IMR-90 (cell line): ENCODE measurements around the gene MPPED1. TPM values are rescaled to one million over a fixed set of nuclear protein-coding genes. Genes with fewer than 3 reads are reported as not detected.

Experiments
- ATAC-seq: fragments of 200-7000 bp; cut with Tn5 transposase; 2 replicates; pipeline ENCODE4 v1.9.1; 2020; ENCODE audit warnings: low read depth, mild to moderate bottlenecking, moderate library complexity
- BruUV-seq: library from RNA; stranded (reverse); fragments of 400-500 nt; replicated peaks from 2 replicates; lab custom pipeline; 2021; lab: Mats Ljungman, UMichigan
- CTCF ChIA-PET: fragments of 300-600 bp; formaldehyde crosslinking; extraction: SDS; loops from one replicate; lab custom pipeline; 2021; ENCODE audit warnings: antibody characterized with exemption; lab: Yijun Ruan, JAX
- POLR2A ChIA-PET: fragments of 300-600 bp; sonication (Branson Sonifier 250); formaldehyde crosslinking; loops from one replicate; lab custom pipeline; 2022; ENCODE audit warnings: antibody characterized with exemption; ENCODE audit not compliant: unreplicated experiment; lab: Charles Lee
- DNase-seq: peaks from one replicate; pipeline ENCODE4 v3.0.0; 2013
- H2AFZ ChIP-seq: replicated peaks from 2 replicates; pipeline ENCODE3; 2013; ENCODE audit warnings: low read length, mild to moderate bottlenecking; ENCODE audit not compliant: poor library complexity
- H2AK5ac ChIP-seq: 2 replicates; pipeline ENCODE4 v1.6.1; 2013; ENCODE audit warnings: low read depth, low read length, inconsistent platforms
- H2AK9ac ChIP-seq: replicated peaks from 2 replicates; pipeline ENCODE3; 2013; ENCODE audit warnings: mild to moderate bottlenecking, low read depth, low read length, moderate library complexity; ENCODE audit not compliant: poor library complexity
- H2BK120ac ChIP-seq: 2 replicates; pipeline ENCODE4 v1.6.1; 2013; ENCODE audit warnings: low read depth, low read length, inconsistent platforms
- H2BK15ac ChIP-seq: 3 replicates; pipeline ENCODE4 v1.6.1; 2013; ENCODE audit warnings: low read depth, low read length, inconsistent platforms
- H2BK20ac ChIP-seq: 2 replicates; pipeline ENCODE4 v1.6.1; 2013; ENCODE audit warnings: low read depth, mild to moderate bottlenecking, inconsistent platforms, low read length, moderate library complexity
- H2BK5ac ChIP-seq: 2 replicates; pipeline ENCODE4 v1.6.1; 2013; ENCODE audit warnings: mild to moderate bottlenecking, low read depth, low read length, inconsistent platforms; ENCODE audit not compliant: poor library complexity, severe bottlenecking
- H3K14ac ChIP-seq: replicated peaks from 2 replicates; pipeline ENCODE4 v1.6.1; 2013; ENCODE audit warnings: low read depth, low read length, inconsistent platforms
- H3K18ac ChIP-seq: 2 replicates; pipeline ENCODE4 v1.6.1; 2013; ENCODE audit warnings: low read depth, low read length, control low read depth
- H3K23ac ChIP-seq: 2 replicates; pipeline ENCODE4 v1.6.1; 2013; ENCODE audit warnings: low read depth, low read length, inconsistent platforms
- H3K27ac ChIP-seq: 2 replicates; pipeline ENCODE4 v1.5.1; 2013; ENCODE audit warnings: mild to moderate bottlenecking, control low read depth, low read length; ENCODE audit not compliant: insufficient read depth
- H3K27me3 ChIP-seq: 2 replicates; pipeline ENCODE4 v1.6.1; 2013; ENCODE audit warnings: low read length; ENCODE audit not compliant: control insufficient read depth, insufficient read depth
- H3K36me3 ChIP-seq: 2 replicates; pipeline ENCODE4 v1.6.1; 2013; ENCODE audit warnings: low read length, mixed read lengths; ENCODE audit not compliant: control insufficient read depth, insufficient read depth
- H3K4ac ChIP-seq: 2 replicates; pipeline ENCODE4 v1.6.1; 2013; ENCODE audit warnings: low read depth, low read length, inconsistent platforms
- H3K4me1 ChIP-seq: 2 replicates; pipeline ENCODE4 v1.6.1; 2013; ENCODE audit warnings: low read length, mixed read lengths; ENCODE audit not compliant: control insufficient read depth, insufficient read depth
- H3K4me2 ChIP-seq: 2 replicates; pipeline ENCODE4 v1.6.1; 2013; ENCODE audit warnings: low read depth, mild to moderate bottlenecking, control low read depth, low read length, moderate library complexity
- H3K4me3 ChIP-seq: 2 replicates; pipeline ENCODE4 v1.5.1; 2013; ENCODE audit warnings: low read depth, mild to moderate bottlenecking, control low read depth, low read length, moderate library complexity; ENCODE audit not compliant: insufficient read depth
- H3K56ac ChIP-seq: 2 replicates; pipeline ENCODE4 v1.6.1; 2013; ENCODE audit warnings: low read length, inconsistent platforms; ENCODE audit not compliant: insufficient read depth; ENCODE audit errors: extremely low read depth
- H3K79me1 ChIP-seq, 2 experiments: 2 replicates each; pipeline ENCODE4 v1.6.1; 2013; ENCODE audit warnings: low read length in 2 of 2, inconsistent platforms in 1 of 2, low read depth in 1 of 2
- H3K9ac ChIP-seq: 2 replicates; pipeline ENCODE4 v1.6.1; 2013; ENCODE audit warnings: low read depth, low read length, control low read depth
- H3K9me1 ChIP-seq: 2 replicates; pipeline ENCODE4 v1.6.1; 2013; ENCODE audit warnings: low read length, inconsistent platforms; ENCODE audit not compliant: insufficient read depth
- H3K9me3 ChIP-seq: 2 replicates; pipeline ENCODE4 v1.6.1; 2013; ENCODE audit warnings: low read length; ENCODE audit not compliant: control insufficient read depth, insufficient read depth
- H4K20me1 ChIP-seq: 2 replicates; pipeline ENCODE4 v1.6.1; 2013; ENCODE audit warnings: low read length, inconsistent platforms; ENCODE audit not compliant: insufficient read depth
- H4K5ac ChIP-seq: 2 replicates; pipeline ENCODE4 v1.6.1; 2013; ENCODE audit warnings: mild to moderate bottlenecking, low read depth, low read length, control low read depth
- H4K8ac ChIP-seq, 2 experiments: 2 replicates each; pipeline ENCODE4 v1.6.1; 2013; ENCODE audit warnings: low read depth in 2 of 2, low read length in 2 of 2, control low read depth in 1 of 2, inconsistent platforms in 1 of 2
- H4K91ac ChIP-seq: 2 replicates; pipeline ENCODE4 v1.6.1; 2013; ENCODE audit warnings: low read depth, low read length, inconsistent platforms; ENCODE audit not compliant: insufficient read depth
- BHLHE40 ChIP-seq: fragments of 150-350 bp; IDR thresholded peaks from 2 replicates; pipeline ENCODE4 v1.6.1; 2016; ENCODE audit warnings: mild to moderate bottlenecking, low read depth, low read length
- CEBPB ChIP-seq: IDR thresholded peaks from 2 replicates; pipeline ENCODE4 v1.6.1; 2012; ENCODE audit warnings: low read depth, low read length, improper control_type of control experiment
- CHD1 ChIP-seq: IDR thresholded peaks from 2 replicates; pipeline ENCODE4 v1.6.1; 2012; ENCODE audit warnings: low read depth, low read length, improper control_type of control experiment
- FOS ChIP-seq: fragments of 150-350 bp; IDR thresholded peaks from 2 replicates; pipeline ENCODE4 v1.6.1; 2016; ENCODE audit warnings: low read depth, low read length
- MAFK ChIP-seq: IDR thresholded peaks from 2 replicates; pipeline ENCODE4 v1.6.1; 2012; ENCODE audit warnings: low read depth, low read length, improper control_type of control experiment
- MAZ ChIP-seq: IDR thresholded peaks from 2 replicates; pipeline ENCODE4 v1.6.1; 2012; ENCODE audit warnings: low read depth, mild to moderate bottlenecking, low read length, improper control_type of control experiment, moderate library complexity, borderline replicate concordance
- MXI1 ChIP-seq: IDR thresholded peaks from 2 replicates; pipeline ENCODE4 v1.6.1; 2012; ENCODE audit warnings: low read depth, mild to moderate bottlenecking, low read length, moderate library complexity, borderline replicate concordance
- NFE2L2 ChIP-seq: fragments of 150-350 bp; IDR thresholded peaks from 2 replicates; pipeline ENCODE4 v1.6.1; 2016; ENCODE audit warnings: low read depth, mild to moderate bottlenecking, low read length
- POLR2A ChIP-seq: IDR thresholded peaks from 2 replicates; pipeline ENCODE4 v1.6.1; 2012; ENCODE audit warnings: mild to moderate bottlenecking, low read depth, low read length
- RAD21 ChIP-seq: IDR thresholded peaks from 2 replicates; pipeline ENCODE4 v1.6.1; 2012; ENCODE audit warnings: low read length, improper control_type of control experiment
- RCOR1 ChIP-seq: IDR thresholded peaks from 2 replicates; pipeline ENCODE4 v1.6.1; 2012; ENCODE audit warnings: mild to moderate bottlenecking, low read length, improper control_type of control experiment; ENCODE audit not compliant: insufficient replicate concordance
- RFX5 ChIP-seq: IDR thresholded peaks from 2 replicates; pipeline ENCODE4 v1.8.0; 2012; ENCODE audit warnings: low read depth, mild to moderate bottlenecking, low read length, moderate library complexity
- SMC3 ChIP-seq: fragments of 150-350 bp; IDR thresholded peaks from 2 replicates; pipeline ENCODE4 v1.6.1; 2016; ENCODE audit warnings: low read depth, mild to moderate bottlenecking, antibody characterized with exemption, low read length, moderate library complexity
- WGBS, 2 experiments: methylation state at CpG; one replicate each; pipeline versions ENCODE4 v1.1.5 to v1.1.7; 2013; ENCODE audit warnings: missing lambda C conversion rate in 2 of 2; ENCODE audit not compliant: insufficient read length in 1 of 2; ENCODE audit errors: extremely low coverage in 2 of 2; 5-methylcytosine and 5-hydroxymethylcytosine counted together
- dilution Hi-C: fragments of 300-500 bp; cut with HindIII; formaldehyde crosslinking; loops from one replicate; pipeline ENCODE4 v1.14.3; 2018; ENCODE audit warnings: low sequenced_read_pairs; ENCODE audit not compliant: unreplicated experiment
- in situ Hi-C: fragments of 300-500 bp; cut with MboI; formaldehyde crosslinking; loops from 3 replicates; pipeline ENCODE4 v1.14.3; 2019; ENCODE audit warnings: low sequenced_read_pairs, inconsistent platforms, mixed read lengths
- intact Hi-C: fragments of 100-400 bp; cut with micrococcal nuclease; formaldehyde crosslinking; loops from 2 replicates; pipeline ENCODE4 v1.10.0; 2022
- polyA plus RNA-seq, 3 experiments: library from polyadenylated mRNA; depleted of rRNA; stranded (reverse); fragments of >200 nt; gene quantifications; 2 replicates each; pipeline ENCODE4 v1.2.3, GENCODE V29; 2012; ENCODE audit warnings: low replicate concordance in 1 of 3
- total RNA-seq: library from RNA; depleted of rRNA; stranded (reverse); fragments of >200 nt; gene quantifications from 2 replicates; pipeline ENCODE4 v1.2.3, GENCODE V29; 2012
- TF ChIP-seq, protein P1 (sequence below): fragments of 150-350 bp; IDR thresholded peaks from 2 replicates; pipeline ENCODE4 v1.6.1; 2016; ENCODE audit warnings: low read depth, mild to moderate bottlenecking, low read length, moderate library complexity, borderline replicate concordance
- TF ChIP-seq, protein P2 (sequence below): conservative IDR thresholded peaks from 2 replicates; pipeline ENCODE4 v1.5.1; 2012; ENCODE audit warnings: mild to moderate bottlenecking, low read depth, low read length, improper control_type of control experiment
- TF ChIP-seq, protein P3 (sequence below): fragments of 150-350 bp; IDR thresholded peaks from 2 replicates; pipeline ENCODE4 v1.6.1; 2017; ENCODE audit warnings: mild to moderate bottlenecking, antibody characterized with exemption, low read length, low read depth

The MPPED1 gene
- total and polyA plus RNA-seq, 2 of the 4 experiments (the other 2 are of a cell fraction), result not detected

DNA sequence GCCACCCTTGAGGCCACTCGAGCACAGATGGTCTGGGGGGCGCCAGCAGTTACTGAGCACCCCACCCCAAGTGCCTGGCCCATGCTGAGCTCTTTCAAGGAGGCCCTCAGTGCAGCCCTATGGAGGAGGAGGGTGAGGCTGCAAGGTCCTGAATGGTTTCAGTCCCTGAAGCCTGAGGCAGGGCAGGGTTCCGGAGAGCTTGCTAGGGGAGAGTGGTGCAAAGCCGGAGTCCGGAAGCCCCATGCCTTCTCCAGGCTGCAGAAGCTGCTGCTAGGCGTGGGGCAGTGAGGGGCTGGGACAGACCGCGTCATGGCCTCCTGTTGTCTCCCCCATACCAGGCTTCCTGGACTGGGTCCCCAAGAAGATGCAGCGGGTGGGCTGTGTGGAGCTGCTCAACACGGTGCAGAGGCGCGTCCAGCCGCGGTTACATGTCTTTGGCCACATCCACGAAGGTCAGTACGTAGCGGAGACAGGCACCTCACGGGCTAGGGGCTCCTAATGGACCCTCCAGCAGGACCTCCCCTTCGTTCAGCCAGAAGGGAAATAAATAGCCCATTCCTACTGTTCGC lies 90.6 kb downstream of the MPPED1 start:
- DNase-seq (no peak), ATAC-seq (no peak)
- no peak overlapping the region for H3K23ac ChIP-seq
- H3K4ac ChIP-seq, result no peak overlapping the region
- no peak overlapping the region for H3K56ac ChIP-seq
- no peak overlapping the region for H2BK5ac ChIP-seq
- H3K79me1 ChIP-seq, result no peaks in the 10 kb centered on the region
- CTCF ChIA-PET, result no interaction called here
- no peak overlapping the region for H2BK120ac ChIP-seq
- no peak overlapping the region for H2BK20ac ChIP-seq
- no peak overlapping the region for H3K4me3 ChIP-seq
- H2AK5ac ChIP-seq, result no peak overlapping the region
- no peak overlapping the region for H4K8ac ChIP-seq
- no peak overlapping the region for H3K14ac ChIP-seq
- intact Hi-C loops (no loop called here), in situ Hi-C loops (no loop called here), dilution Hi-C loops (no loop called here)
- H2AK9ac ChIP-seq, result no peak overlapping the region
- no peak overlapping the region for H3K27ac ChIP-seq
- H4K5ac ChIP-seq, result no peak overlapping the region
- H3K9me1 ChIP-seq, result no peaks in the 10 kb centered on the region
- H3K36me3 ChIP-seq, result no peaks in the 10 kb centered on the region
- H3K4me2 ChIP-seq, result no peak overlapping the region
- H2AFZ ChIP-seq, result no peak overlapping the region
- no peak overlapping the region for H3K18ac ChIP-seq
- POLR2A ChIA-PET, result no interaction called here
- H2BK15ac ChIP-seq, result no peak overlapping the region
- no TSS peak for BruUV-seq
- TF ChIP-seq SMC3 (no peak), CEBPB (no peak), BHLHE40 (no peak), MAFK (no peak), RAD21 (no peak), FOS (no peak), RCOR1 (no peak), MAZ (no peak), RFX5 (no peak), MXI1 (no peak), NFE2L2 (no peak), POLR2A (no peak), CHD1 (no peak)
- TF ChIP-seq, protein P1, sequence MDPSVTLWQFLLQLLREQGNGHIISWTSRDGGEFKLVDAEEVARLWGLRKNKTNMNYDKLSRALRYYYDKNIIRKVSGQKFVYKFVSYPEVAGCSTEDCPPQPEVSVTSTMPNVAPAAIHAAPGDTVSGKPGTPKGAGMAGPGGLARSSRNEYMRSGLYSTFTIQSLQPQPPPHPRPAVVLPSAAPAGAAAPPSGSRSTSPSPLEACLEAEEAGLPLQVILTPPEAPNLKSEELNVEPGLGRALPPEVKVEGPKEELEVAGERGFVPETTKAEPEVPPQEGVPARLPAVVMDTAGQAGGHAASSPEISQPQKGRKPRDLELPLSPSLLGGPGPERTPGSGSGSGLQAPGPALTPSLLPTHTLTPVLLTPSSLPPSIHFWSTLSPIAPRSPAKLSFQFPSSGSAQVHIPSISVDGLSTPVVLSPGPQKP, result no peak
- TF ChIP-seq, protein P2, sequence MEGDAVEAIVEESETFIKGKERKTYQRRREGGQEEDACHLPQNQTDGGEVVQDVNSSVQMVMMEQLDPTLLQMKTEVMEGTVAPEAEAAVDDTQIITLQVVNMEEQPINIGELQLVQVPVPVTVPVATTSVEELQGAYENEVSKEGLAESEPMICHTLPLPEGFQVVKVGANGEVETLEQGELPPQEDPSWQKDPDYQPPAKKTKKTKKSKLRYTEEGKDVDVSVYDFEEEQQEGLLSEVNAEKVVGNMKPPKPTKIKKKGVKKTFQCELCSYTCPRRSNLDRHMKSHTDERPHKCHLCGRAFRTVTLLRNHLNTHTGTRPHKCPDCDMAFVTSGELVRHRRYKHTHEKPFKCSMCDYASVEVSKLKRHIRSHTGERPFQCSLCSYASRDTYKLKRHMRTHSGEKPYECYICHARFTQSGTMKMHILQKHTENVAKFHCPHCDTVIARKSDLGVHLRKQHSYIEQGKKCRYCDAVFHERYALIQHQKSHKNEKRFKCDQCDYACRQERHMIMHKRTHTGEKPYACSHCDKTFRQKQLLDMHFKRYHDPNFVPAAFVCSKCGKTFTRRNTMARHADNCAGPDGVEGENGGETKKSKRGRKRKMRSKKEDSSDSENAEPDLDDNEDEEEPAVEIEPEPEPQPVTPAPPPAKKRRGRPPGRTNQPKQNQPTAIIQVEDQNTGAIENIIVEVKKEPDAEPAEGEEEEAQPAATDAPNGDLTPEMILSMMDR, result no peak
- TF ChIP-seq, protein P3, sequence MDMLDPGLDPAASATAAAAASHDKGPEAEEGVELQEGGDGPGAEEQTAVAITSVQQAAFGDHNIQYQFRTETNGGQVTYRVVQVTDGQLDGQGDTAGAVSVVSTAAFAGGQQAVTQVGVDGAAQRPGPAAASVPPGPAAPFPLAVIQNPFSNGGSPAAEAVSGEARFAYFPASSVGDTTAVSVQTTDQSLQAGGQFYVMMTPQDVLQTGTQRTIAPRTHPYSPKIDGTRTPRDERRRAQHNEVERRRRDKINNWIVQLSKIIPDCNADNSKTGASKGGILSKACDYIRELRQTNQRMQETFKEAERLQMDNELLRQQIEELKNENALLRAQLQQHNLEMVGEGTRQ, result no peak
- H3K4me1 ChIP-seq, result no peaks in the 10 kb centered on the region
- H4K20me1 ChIP-seq, result no peaks in the 10 kb centered on the region
- H4K91ac ChIP-seq, result no peak overlapping the region
- peaks cover 30% of the 10 kb centered on the region for H3K9me3 ChIP-seq
- no peaks in the 10 kb centered on the region for H3K27me3 ChIP-seq
- 80% methylated on average over 1 of the region's 20 CpGs; no CpG with 5 or more reads in 1 of the 2 experiments for WGBS, 2 experiments
- H3K9ac ChIP-seq, result no peak overlapping the region
